K562 (cell line): Measurements from ENCODE around the gene PI4KA. TPM values are rescaled to one million over a fixed set of nuclear protein-coding genes. Genes with fewer than 3 reads are reported as not detected.
A peak's percentile ranks its signal among the peaks of the same experiment; 100 is the strongest.

ENCODE experiments used
- E2F3 ChIP-seq: fragments of 250-450 bp; sonication (Bioruptor Pico); IDR thresholded peaks from 2 replicates; pipeline ENCODE4 v1.4.0; 2020; ENCODE audit warnings: mild to moderate bottlenecking
- FOXK2 ChIP-seq, 2 experiments: fragments of 450-650 bp; IDR thresholded peaks in 1 of 2; conservative IDR thresholded peaks in 1 of 2; 2 replicates each; pipeline ENCODE4 v1.6.1; 2016; ENCODE audit warnings: low read depth in 2 of 2, mild to moderate bottlenecking in 1 of 2
- MCM3 ChIP-seq: fragments of 450-650 bp; IDR thresholded peaks from 2 replicates; pipeline ENCODE4 v1.6.1; 2016
- MTF1 ChIP-seq: fragments of 250-450 bp; sonication (Bioruptor Pico); IDR thresholded peaks from 2 replicates; pipeline ENCODE4 v1.9.0; 2021; ENCODE audit warnings: moderate library complexity, mild to moderate bottlenecking, inconsistent platforms, borderline replicate concordance
- NR2C1 ChIP-seq, 2 experiments: fragments of 450-650 bp; IDR thresholded peaks; 2 replicates each; pipeline ENCODE4 v1.6.1; 2017; ENCODE audit warnings: mild to moderate bottlenecking in 2 of 2, antibody characterized with exemption in 1 of 2, inconsistent platforms in 1 of 2, missing compliant biosample characterization in 1 of 2, missing genetic modification characterization in 1 of 2
- NR2F6 ChIP-seq: fragments of 450-650 bp; formaldehyde crosslinking; IDR thresholded peaks from 2 replicates; pipeline ENCODE4 v1.4.0; 2020; ENCODE audit warnings: mild to moderate bottlenecking
- PHB2 ChIP-seq: fragments of 450-650 bp; IDR thresholded peaks from 2 replicates; pipeline ENCODE4 v1.6.1; 2017; ENCODE audit warnings: low read depth
- STAT5A ChIP-seq: IDR thresholded peaks from 2 replicates; pipeline ENCODE4 v1.6.1; 2012; ENCODE audit warnings: low read length, inconsistent platforms, borderline replicate concordance
- TCF3 ChIP-seq: sonication (generic); formaldehyde crosslinking; IDR thresholded peaks from 2 replicates; pipeline ENCODE4 v1.4.0; 2020; ENCODE audit warnings: mild to moderate bottlenecking, missing genetic modification reagents
- ZNF212 ChIP-seq: fragments of 450-650 bp; formaldehyde crosslinking; IDR thresholded peaks from 2 replicates; pipeline ENCODE4 v1.4.0; 2020; ENCODE audit warnings: mild to moderate bottlenecking
- ZNF347 ChIP-seq: fragments of 450-650 bp; formaldehyde crosslinking; IDR thresholded peaks from 2 replicates; pipeline ENCODE4 v1.4.0; 2020; ENCODE audit warnings: low read depth, mild to moderate bottlenecking, moderate library complexity
- polyA plus RNA-seq, 8 experiments: library from polyadenylated mRNA; depleted of rRNA in 4 of 8; stranded (reverse) in 5 of 8; unstranded in 3 of 8; fragments of >200 nt; fragmentation: Nextera tagmentation in 2 of 8; fragmentation: Illumina TruSeq in 1 of 8; extraction: Ambion mirVana in 2 of 8; extraction: Trizol in 1 of 8; gene quantifications; 2 replicates each; pipeline versions ENCODE4 v1.2.1 to v1.2.3, GENCODE V29; 2011 to 2014; ENCODE audit warnings: inconsistent platforms in 1 of 8, missing spikeins in 1 of 8
- total RNA-seq, 7 experiments: library from RNA; depleted of rRNA in 6 of 7; stranded (reverse); fragments of >200 nt in 6 of 7; fragmentation: Illumina TruSeq in 2 of 7; extraction: Trizol in 2 of 7; gene quantifications; 2 replicates each; pipeline versions ENCODE4 v1.2.1 to v1.2.3, GENCODE V29; 2011 to 2021; ENCODE audit warnings: low replicate concordance in 1 of 7
- TF ChIP-seq, protein P1 (sequence below): sonication (generic); formaldehyde crosslinking; IDR thresholded peaks from 2 replicates; pipeline ENCODE4 v1.9.0; 2022; ENCODE audit warnings: mild to moderate bottlenecking, missing genetic modification reagents
- TF ChIP-seq, protein P2 (sequence below): fragments of 250-450 bp; sonication (Bioruptor Pico); IDR thresholded peaks from 2 replicates; pipeline ENCODE4 v1.8.0; 2021; ENCODE audit warnings: mild to moderate bottlenecking, moderate library complexity
- TF ChIP-seq, protein P3 (sequence below): fragments of 450-650 bp; IDR thresholded peaks from 2 replicates; pipeline ENCODE4 v1.6.1; 2014; ENCODE audit warnings: low read depth, mild to moderate bottlenecking, moderate library complexity, borderline replicate concordance
- TF ChIP-seq, protein P4 (sequence below), 2 experiments: fragments of 450-650 bp; formaldehyde crosslinking in 1 of 2; IDR thresholded peaks; 2 replicates each; pipeline versions ENCODE4 v1.4.0 to v1.6.1; 2014 to 2020; ENCODE audit warnings: mild to moderate bottlenecking in 2 of 2, borderline replicate concordance in 1 of 2, low read depth in 1 of 2

The PI4KA gene
- total and polyA plus RNA-seq, 9 of the 15 experiments (the other 6 are each of a cell fraction or from before 2014, with no cell fraction given) = 7.3 to 187 (median 84.7) TPM

DNA sequence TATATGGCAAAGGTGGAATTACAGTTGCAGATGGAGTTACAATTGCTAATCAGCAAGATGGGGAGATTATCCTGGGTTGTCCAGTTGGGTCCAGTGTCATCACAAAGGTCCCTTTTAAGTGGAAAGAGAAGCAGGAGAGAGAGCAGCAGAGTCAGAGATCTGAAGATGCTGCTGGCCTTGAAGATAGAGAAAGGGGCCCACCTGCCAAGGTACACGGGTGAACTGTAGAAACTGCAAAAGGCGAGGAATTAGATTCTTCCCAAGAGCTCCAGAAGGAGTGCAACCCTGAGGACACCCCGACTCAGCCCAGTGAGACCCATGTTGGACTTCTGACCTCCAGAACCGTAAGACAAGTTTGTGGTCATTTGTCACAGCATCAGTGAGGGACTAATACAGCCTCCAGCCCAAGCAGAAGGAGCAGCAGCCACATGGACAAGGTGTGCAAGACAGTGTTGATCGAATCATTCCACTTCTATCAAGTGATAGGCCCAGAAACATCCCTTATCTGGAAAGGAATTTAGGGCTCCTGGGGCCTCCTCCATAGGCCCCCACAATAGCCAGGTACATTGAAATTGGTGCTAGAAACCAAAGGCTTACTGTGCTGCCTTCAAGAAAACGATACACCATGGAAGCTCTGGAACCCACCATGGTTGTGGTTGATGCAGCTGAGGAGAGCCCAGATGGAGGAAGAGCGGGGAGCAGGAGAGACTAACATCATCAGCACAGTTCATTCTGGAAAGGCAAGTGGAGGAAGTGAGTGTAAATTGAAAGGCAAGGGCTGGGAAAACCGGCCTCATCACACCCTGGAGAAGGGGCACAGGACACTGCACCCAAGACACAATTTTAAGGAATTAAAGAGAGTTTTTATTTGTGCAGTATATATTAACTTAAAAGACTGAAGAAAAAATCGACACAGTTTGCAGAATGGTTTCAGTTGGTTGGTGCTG, 23.5 kb upstream of the PI4KA start (continued):
- TF ChIP-seq, protein P1, sequence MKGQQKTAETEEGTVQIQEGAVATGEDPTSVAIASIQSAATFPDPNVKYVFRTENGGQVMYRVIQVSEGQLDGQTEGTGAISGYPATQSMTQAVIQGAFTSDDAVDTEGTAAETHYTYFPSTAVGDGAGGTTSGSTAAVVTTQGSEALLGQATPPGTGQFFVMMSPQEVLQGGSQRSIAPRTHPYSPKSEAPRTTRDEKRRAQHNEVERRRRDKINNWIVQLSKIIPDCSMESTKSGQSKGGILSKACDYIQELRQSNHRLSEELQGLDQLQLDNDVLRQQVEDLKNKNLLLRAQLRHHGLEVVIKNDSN = no peak
- TF ChIP-seq MCM3 = no peak
- TF ChIP-seq MTF1 (CRISPR knock-in tag) = no peak
- TF ChIP-seq STAT5A = no peak
- TF ChIP-seq ZNF347 (CRISPR knock-in tag) = no peak
- no peak for TF ChIP-seq E2F3 (CRISPR knock-in tag)
- no peak for TF ChIP-seq FOXK2 (conservative IDR thresholded peaks at IDR 0.05 in 1 of 2, IDR thresholded peaks at IDR 0.05 in 1 of 2; ENCODE audit: low read depth in 2 of 2)
- TF ChIP-seq PHB2 = no peak
- TF ChIP-seq, protein P2, sequence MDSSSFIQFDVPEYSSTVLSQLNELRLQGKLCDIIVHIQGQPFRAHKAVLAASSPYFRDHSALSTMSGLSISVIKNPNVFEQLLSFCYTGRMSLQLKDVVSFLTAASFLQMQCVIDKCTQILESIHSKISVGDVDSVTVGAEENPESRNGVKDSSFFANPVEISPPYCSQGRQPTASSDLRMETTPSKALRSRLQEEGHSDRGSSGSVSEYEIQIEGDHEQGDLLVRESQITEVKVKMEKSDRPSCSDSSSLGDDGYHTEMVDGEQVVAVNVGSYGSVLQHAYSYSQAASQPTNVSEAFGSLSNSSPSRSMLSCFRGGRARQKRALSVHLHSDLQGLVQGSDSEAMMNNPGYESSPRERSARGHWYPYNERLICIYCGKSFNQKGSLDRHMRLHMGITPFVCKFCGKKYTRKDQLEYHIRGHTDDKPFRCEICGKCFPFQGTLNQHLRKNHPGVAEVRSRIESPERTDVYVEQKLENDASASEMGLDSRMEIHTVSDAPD (CRISPR knock-in tag) = no peak
- no peak for TF ChIP-seq NR2C1 (IDR thresholded peaks at IDR 0.05)
- TF ChIP-seq NR2C1 (tag; IDR thresholded peaks at IDR 0.05) = no peak
- TF ChIP-seq TCF3 (CRISPR knock-in tag) = no peak
- TF ChIP-seq, protein P3, sequence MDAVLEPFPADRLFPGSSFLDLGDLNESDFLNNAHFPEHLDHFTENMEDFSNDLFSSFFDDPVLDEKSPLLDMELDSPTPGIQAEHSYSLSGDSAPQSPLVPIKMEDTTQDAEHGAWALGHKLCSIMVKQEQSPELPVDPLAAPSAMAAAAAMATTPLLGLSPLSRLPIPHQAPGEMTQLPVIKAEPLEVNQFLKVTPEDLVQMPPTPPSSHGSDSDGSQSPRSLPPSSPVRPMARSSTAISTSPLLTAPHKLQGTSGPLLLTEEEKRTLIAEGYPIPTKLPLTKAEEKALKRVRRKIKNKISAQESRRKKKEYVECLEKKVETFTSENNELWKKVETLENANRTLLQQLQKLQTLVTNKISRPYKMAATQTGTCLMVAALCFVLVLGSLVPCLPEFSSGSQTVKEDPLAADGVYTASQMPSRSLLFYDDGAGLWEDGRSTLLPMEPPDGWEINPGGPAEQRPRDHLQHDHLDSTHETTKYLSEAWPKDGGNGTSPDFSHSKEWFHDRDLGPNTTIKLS = no peak
- TF ChIP-seq, protein P4, sequence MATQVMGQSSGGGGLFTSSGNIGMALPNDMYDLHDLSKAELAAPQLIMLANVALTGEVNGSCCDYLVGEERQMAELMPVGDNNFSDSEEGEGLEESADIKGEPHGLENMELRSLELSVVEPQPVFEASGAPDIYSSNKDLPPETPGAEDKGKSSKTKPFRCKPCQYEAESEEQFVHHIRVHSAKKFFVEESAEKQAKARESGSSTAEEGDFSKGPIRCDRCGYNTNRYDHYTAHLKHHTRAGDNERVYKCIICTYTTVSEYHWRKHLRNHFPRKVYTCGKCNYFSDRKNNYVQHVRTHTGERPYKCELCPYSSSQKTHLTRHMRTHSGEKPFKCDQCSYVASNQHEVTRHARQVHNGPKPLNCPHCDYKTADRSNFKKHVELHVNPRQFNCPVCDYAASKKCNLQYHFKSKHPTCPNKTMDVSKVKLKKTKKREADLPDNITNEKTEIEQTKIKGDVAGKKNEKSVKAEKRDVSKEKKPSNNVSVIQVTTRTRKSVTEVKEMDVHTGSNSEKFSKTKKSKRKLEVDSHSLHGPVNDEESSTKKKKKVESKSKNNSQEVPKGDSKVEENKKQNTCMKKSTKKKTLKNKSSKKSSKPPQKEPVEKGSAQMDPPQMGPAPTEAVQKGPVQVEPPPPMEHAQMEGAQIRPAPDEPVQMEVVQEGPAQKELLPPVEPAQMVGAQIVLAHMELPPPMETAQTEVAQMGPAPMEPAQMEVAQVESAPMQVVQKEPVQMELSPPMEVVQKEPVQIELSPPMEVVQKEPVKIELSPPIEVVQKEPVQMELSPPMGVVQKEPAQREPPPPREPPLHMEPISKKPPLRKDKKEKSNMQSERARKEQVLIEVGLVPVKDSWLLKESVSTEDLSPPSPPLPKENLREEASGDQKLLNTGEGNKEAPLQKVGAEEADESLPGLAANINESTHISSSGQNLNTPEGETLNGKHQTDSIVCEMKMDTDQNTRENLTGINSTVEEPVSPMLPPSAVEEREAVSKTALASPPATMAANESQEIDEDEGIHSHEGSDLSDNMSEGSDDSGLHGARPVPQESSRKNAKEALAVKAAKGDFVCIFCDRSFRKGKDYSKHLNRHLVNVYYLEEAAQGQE (IDR thresholded peaks at IDR 0.05; ENCODE audit: borderline replicate concordance) = no peak
- TF ChIP-seq, protein P4 (CRISPR knock-in tag; IDR thresholded peaks at IDR 0.05; ENCODE audit: low read depth) = 0 out of 2 replicates have a peak, but pooled peaks have one; percentile 46
- no peak for TF ChIP-seq NR2F6 (CRISPR knock-in tag)
- no peak for TF ChIP-seq ZNF212 (CRISPR knock-in tag)
